ENCODE data around the gene SPECC1L. TPM values are rescaled to one million over a fixed set of nuclear protein-coding genes. Genes with fewer than 3 reads are reported as not detected.

SPECC1L gene
- total and polyA plus RNA-seq, 7 experiments from 2014 or later: 14.6 to 69.0 (median 39.9) TPM

- DNase-seq (no peak), ATAC-seq (no peak)
- H3K36me3 ChIP-seq (ENCODE audit: control insufficient read depth in 2 of 3, insufficient read depth in 3 of 3, low read length in 3 of 3): no peaks in the 10 kb centered on the region
- ChIA-PET POLR2A (no interaction called here), CTCF (interaction anchor here (1.2 to 1.4 kb wide), 4 partner anchors 11 to 124 kb away, joined by 3 to 6 read pairs (median 4); no protein-coding TSS in a partner anchor)
- H3K4me1 Mint-ChIP-seq: peaks cover 0 to 10% (median 0%) of the 10 kb centered on the region in 7 donors
- no peak overlapping the region for H3K4me3 ChIP-seq (ENCODE audit: low read length)
- peak overlapping the region in 2 of 9 donors; percentile 38 to 61 for H3K27ac Mint-ChIP-seq
- no peaks in the 10 kb centered on the region for H3K9me3 ChIP-seq (ENCODE audit: control insufficient read depth in 2 of 3, low read length in 3 of 3)
- no peaks in the 10 kb centered on the region for H3K4me1 ChIP-seq (ENCODE audit: control insufficient read depth in 2 of 2, insufficient read depth in 2 of 2, low read length in 2 of 2)
- H3K36me3 Mint-ChIP-seq: peaks cover 0 to 4% (median 0%) of the 10 kb centered on the region in 5 donors
- H3K4me3 Mint-ChIP-seq: no peak overlapping the region
- H3K27me3 ChIP-seq (ENCODE audit: control insufficient read depth in 2 of 2, insufficient read depth in 2 of 2, low read length in 2 of 2): no peaks in the 10 kb centered on the region
- H3K9me3 Mint-ChIP-seq: peaks cover 0 to 2% (median 0%) of the 10 kb centered on the region in 11 donors
- H3K27me3 Mint-ChIP-seq: no peaks in the 10 kb centered on the region
- intact Hi-C loops (cut with micrococcal nuclease): loop anchor here in 1 of 2 donors (1.0 to 5.0 kb wide), 2 partner anchors 98 to 249 kb away; partner anchors contain the start of gene GSTT2
- H3K27ac ChIP-seq (ENCODE audit: low read depth, low read length): no peak overlapping the region
These were observed 38.9 kb upstream of the SPECC1L start for GRCh38 chr22:24231706-24232105.

GRCh38 chr22:24232124-24232523 lies 38.5 kb upstream of the SPECC1L start:
- peaks cover 0 to 2% (median 0%) of the 10 kb centered on the region in 11 donors for H3K9me3 Mint-ChIP-seq
- ATAC-seq: no peak
- H3K27ac Mint-ChIP-seq: no peak overlapping the region

DNA sequence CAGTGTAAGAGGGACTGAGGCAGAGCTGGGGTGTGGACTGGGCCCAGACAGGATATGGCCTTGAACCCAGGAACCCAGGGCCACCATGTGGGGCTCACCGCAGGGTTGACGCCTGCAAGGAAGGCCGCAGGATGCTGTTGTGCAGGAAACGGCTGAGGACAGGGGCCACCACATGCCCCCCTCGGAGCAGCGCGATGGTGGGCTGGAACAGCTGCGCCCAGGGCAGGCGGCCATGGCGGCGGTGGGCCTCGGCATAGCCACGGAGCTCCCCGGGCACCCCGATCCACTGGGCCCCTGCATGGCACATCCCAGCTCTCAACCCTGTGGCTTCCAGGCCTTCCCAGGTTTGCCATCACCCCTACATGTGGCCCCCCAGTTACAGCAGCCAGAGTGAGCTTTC lies 37.9 kb upstream of the SPECC1L start:
- H3K9me3 ChIP-seq (ENCODE audit: control insufficient read depth in 2 of 3, low read length in 3 of 3): no peaks in the 10 kb centered on the region
- H3K36me3 ChIP-seq (ENCODE audit: control insufficient read depth in 2 of 3, insufficient read depth in 3 of 3, low read length in 3 of 3): no peaks in the 10 kb centered on the region
- ChIA-PET POLR2A (no interaction called here), CTCF (interaction anchor here (0.8 to 1.4 kb wide), 2 partner anchors 10 to 76 kb away, joined by 3 to 4 read pairs; no protein-coding TSS in a partner anchor)
- H3K27me3 Mint-ChIP-seq: no peaks in the 10 kb centered on the region
- no peaks in the 10 kb centered on the region for H3K9me3 Mint-ChIP-seq
- H3K4me3 ChIP-seq (ENCODE audit: low read length): no peak overlapping the region
- peaks cover 0 to 11% (median 0%) of the 10 kb centered on the region in 7 donors for H3K4me1 Mint-ChIP-seq
- no peak overlapping the region for H3K4me3 Mint-ChIP-seq
- DNase-seq (no peak), ATAC-seq (no peak)
- no peaks in the 10 kb centered on the region for H3K36me3 Mint-ChIP-seq
- no peak overlapping the region for H3K27ac ChIP-seq (ENCODE audit: low read depth, low read length)
- H3K27ac Mint-ChIP-seq: no peak overlapping the region
- no peaks in the 10 kb centered on the region for H3K4me1 ChIP-seq (ENCODE audit: control insufficient read depth in 2 of 2, insufficient read depth in 2 of 2, low read length in 2 of 2)
- H3K27me3 ChIP-seq (ENCODE audit: control insufficient read depth in 2 of 2, insufficient read depth in 2 of 2, low read length in 2 of 2): no peaks in the 10 kb centered on the region
- intact Hi-C loops (cut with micrococcal nuclease): loop anchor here in 1 of 2 donors (5.0 kb wide), 1 partner anchor 250 kb away; the partner anchor contains the start of gene GSTT2

More at GRCh38 chr22:24232124-24232523, 38.5 kb upstream of the SPECC1L start:
- Mint-ChIP-seq H3K4me3 (no peak overlapping the region), H3K4me1 (peaks cover 0 to 10% (median 0%) of the 10 kb centered on the region in 7 donors), H3K27me3 (no peaks in the 10 kb centered on the region), H3K36me3 (peaks cover 0 to 4% (median 0%) of the 10 kb centered on the region in 5 donors)
- intact Hi-C loops (cut with micrococcal nuclease): loop anchor here in 1 of 2 donors (5.0 kb wide), 1 partner anchor 250 kb away; the partner anchor contains the start of gene GSTT2
- no peak overlapping the region for H3K4me3 ChIP-seq (ENCODE audit: low read length)
- ChIA-PET CTCF (interaction anchor here (1.4 kb wide), 1 partner anchor 10 kb away, joined by 4 read pairs; no protein-coding TSS in a partner anchor), POLR2A (no interaction called here)
- H3K27me3 ChIP-seq (ENCODE audit: control insufficient read depth in 2 of 2, insufficient read depth in 2 of 2, low read length in 2 of 2): no peaks in the 10 kb centered on the region
- H3K4me1 ChIP-seq (ENCODE audit: control insufficient read depth in 2 of 2, insufficient read depth in 2 of 2, low read length in 2 of 2): no peaks in the 10 kb centered on the region
- H3K27ac ChIP-seq (ENCODE audit: low read depth, low read length): no peak overlapping the region
- H3K36me3 ChIP-seq (ENCODE audit: control insufficient read depth in 2 of 3, insufficient read depth in 3 of 3, low read length in 3 of 3): no peaks in the 10 kb centered on the region
- no peak for DNase-seq
- no peaks in the 10 kb centered on the region for H3K9me3 ChIP-seq (ENCODE audit: control insufficient read depth in 2 of 3, low read length in 3 of 3)

DNA sequence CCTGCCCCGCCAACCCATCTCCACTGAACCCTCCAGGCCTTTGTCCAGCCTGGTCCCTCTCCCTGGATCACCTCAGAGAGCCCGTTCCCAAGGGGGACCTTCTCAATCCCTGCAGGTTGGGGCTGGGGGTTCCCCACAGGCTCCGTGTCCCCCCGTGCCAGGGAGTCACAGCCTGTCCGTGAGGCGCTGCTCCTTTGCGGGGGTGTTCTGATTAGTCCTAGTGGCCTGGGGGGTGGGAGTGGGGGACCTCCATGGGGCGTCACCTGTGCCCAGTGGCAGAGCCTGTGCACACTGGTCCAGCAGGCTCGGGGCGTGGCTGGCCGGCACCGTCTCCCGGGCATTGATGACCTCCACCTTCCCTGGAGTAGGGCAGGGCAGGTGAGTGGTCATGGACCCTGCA lies 37.4 kb upstream of the SPECC1L start:
- Mint-ChIP-seq H3K36me3 (no peaks in the 10 kb centered on the region), H3K27me3 (no peaks in the 10 kb centered on the region), H3K9me3 (no peaks in the 10 kb centered on the region), H3K4me3 (no peak overlapping the region), H3K4me1 (peaks cover 0 to 11% (median 0%) of the 10 kb centered on the region in 7 donors), H3K27ac (no peak overlapping the region)
- ChIA-PET CTCF (interaction anchor here (0.8 kb wide), 1 partner anchor 77 kb away, joined by 3 read pairs; no protein-coding TSS in a partner anchor), POLR2A (no interaction called here)
- no peaks in the 10 kb centered on the region for H3K27me3 ChIP-seq (ENCODE audit: control insufficient read depth in 2 of 2, insufficient read depth in 2 of 2, low read length in 2 of 2)
- no peaks in the 10 kb centered on the region for H3K36me3 ChIP-seq (ENCODE audit: control insufficient read depth in 2 of 3, insufficient read depth in 3 of 3, low read length in 3 of 3)
- H3K27ac ChIP-seq (ENCODE audit: low read depth, low read length): no peak overlapping the region
- no peaks in the 10 kb centered on the region for H3K4me1 ChIP-seq (ENCODE audit: control insufficient read depth in 2 of 2, insufficient read depth in 2 of 2, low read length in 2 of 2)
- DNase-seq (no peak), ATAC-seq (no peak)
- H3K9me3 ChIP-seq (ENCODE audit: control insufficient read depth in 2 of 3, low read length in 3 of 3): no peaks in the 10 kb centered on the region
- no peak overlapping the region for H3K4me3 ChIP-seq (ENCODE audit: low read length)
- intact Hi-C loops (cut with micrococcal nuclease): loop anchor here in 1 of 2 donors (5.0 kb wide), 1 partner anchor 251 kb away; the partner anchor contains the start of gene GSTT2

- no peaks in the 10 kb centered on the region for H3K9me3 Mint-ChIP-seq
- peaks cover 0 to 11% (median 0%) of the 10 kb centered on the region in 7 donors for H3K4me1 Mint-ChIP-seq
- no peaks in the 10 kb centered on the region for H3K36me3 ChIP-seq (ENCODE audit: control insufficient read depth in 2 of 3, insufficient read depth in 3 of 3, low read length in 3 of 3)
- intact Hi-C loops (cut with micrococcal nuclease): loop anchor here in 1 of 2 donors (5.0 kb wide), 1 partner anchor 252 kb away; the partner anchor contains the start of gene GSTT2
- no peaks in the 10 kb centered on the region for H3K27me3 ChIP-seq (ENCODE audit: control insufficient read depth in 2 of 2, insufficient read depth in 2 of 2, low read length in 2 of 2)
- H3K4me3 Mint-ChIP-seq: no peak overlapping the region
- H3K4me1 ChIP-seq (ENCODE audit: control insufficient read depth in 2 of 2, insufficient read depth in 2 of 2, low read length in 2 of 2): no peaks in the 10 kb centered on the region
- POLR2A ChIA-PET: no interaction called here
- H3K27me3 Mint-ChIP-seq: no peaks in the 10 kb centered on the region
- DNase-seq (no peak), ATAC-seq (no peak)
- no peak overlapping the region for H3K4me3 ChIP-seq (ENCODE audit: low read length)
- no peak overlapping the region for H3K27ac ChIP-seq (ENCODE audit: low read depth, low read length)
- no peaks in the 10 kb centered on the region for H3K9me3 ChIP-seq (ENCODE audit: control insufficient read depth in 2 of 3, low read length in 3 of 3)
- no peak overlapping the region for H3K27ac Mint-ChIP-seq
- H3K36me3 Mint-ChIP-seq: no peaks in the 10 kb centered on the region
- CTCF ChIA-PET: interaction anchor here (0.9 kb wide), 1 partner anchor 12 kb away, joined by 3 read pairs; no protein-coding TSS in a partner anchor
These were observed 36.8 kb upstream of the SPECC1L start for GRCh38 chr22:24233816-24234215.

DNA sequence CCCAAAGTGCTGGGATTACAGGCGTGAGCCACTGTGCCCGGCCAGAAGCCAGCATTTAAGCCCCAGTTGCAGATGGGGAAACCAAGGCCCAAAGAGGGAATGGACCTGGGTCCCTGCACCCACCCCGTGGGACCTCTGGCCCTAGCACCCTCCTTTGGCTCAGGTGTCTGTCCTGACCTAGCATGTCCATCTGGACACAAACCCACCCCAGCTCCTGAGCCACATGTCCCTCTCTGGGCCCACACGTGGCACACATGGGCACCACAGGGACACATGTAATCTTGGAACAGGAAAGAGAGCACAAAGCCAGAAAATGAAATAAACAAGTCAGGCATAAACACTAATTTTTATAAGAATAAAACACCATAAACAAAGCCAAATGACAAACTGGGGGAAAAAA lies 35.3 kb upstream of the SPECC1L start:
- peaks cover 0 to under 1% of the 10 kb centered on the region in 2 donors for H3K4me1 ChIP-seq (ENCODE audit: control insufficient read depth in 2 of 2, insufficient read depth in 2 of 2, low read length in 2 of 2)
- Mint-ChIP-seq H3K36me3 (no peaks in the 10 kb centered on the region), H3K27ac (peak overlapping the region in 1 of 9 donors; percentile 5), H3K9me3 (no peaks in the 10 kb centered on the region), H3K4me3 (no peak overlapping the region), H3K27me3 (no peaks in the 10 kb centered on the region), H3K4me1 (peaks cover 0 to 18% (median 5%) of the 10 kb centered on the region in 7 donors)
- no peaks in the 10 kb centered on the region for H3K9me3 ChIP-seq (ENCODE audit: control insufficient read depth in 2 of 3, low read length in 3 of 3)
- POLR2A ChIA-PET: no interaction called here
- H3K4me3 ChIP-seq (ENCODE audit: low read length): no peak overlapping the region
- CTCF ChIA-PET: no interaction called here
- no peak for ATAC-seq
- DNase-seq: no peak
- no peaks in the 10 kb centered on the region for H3K36me3 ChIP-seq (ENCODE audit: control insufficient read depth in 2 of 3, insufficient read depth in 3 of 3, low read length in 3 of 3)
- no peaks in the 10 kb centered on the region for H3K27me3 ChIP-seq (ENCODE audit: control insufficient read depth in 2 of 2, insufficient read depth in 2 of 2, low read length in 2 of 2)
- H3K27ac ChIP-seq (ENCODE audit: low read depth, low read length): no peak overlapping the region
- intact Hi-C loops (cut with micrococcal nuclease): no loop called here

All from naive thymus-derived CD4-positive, alpha-beta T cell (primary cell).